Retina (tissue), 1 donor: ENCODE data around the gene NEXMIF.
"Not testable (repeated sequence)": the region's sequence is repeated elsewhere in the genome, so short reads cannot be mapped to it uniquely, and the experiment has no call there.

Source experiments
- DNase-seq: peaks from one replicate; pipeline ENCODE4 v3.0.0-alpha.2; 2016

Gene NEXMIF

DNA sequence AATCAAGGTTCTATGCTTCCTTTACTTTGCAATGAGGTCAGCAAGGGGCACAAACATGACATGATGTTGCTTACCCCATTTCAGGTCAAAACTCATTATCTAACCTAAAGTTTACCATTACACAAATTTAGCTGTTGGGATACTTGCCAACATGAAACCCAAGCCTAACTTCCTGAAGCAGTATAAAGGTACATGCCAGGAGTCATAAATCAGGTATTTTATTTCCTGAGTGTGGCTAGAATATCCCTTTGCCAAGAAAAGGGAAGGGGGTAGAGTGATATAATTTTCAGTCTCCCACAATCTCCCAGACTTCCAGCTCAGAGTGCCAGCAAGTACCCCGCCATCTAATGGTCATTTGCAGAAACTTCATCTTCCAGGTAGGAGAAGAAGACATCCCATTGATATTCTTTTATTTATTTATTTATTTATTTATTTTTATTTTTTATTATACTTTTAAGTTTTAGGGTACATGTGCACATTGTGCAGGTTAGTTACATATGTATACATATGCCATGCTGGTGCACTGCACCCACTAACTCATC is 136.6 kb downstream of the NEXMIF start:
- no peak for DNase-seq

- no peak for DNase-seq
Measured at GRCh38 chrX:74784629-74785028, 140.6 kb downstream of the NEXMIF start.

DNA sequence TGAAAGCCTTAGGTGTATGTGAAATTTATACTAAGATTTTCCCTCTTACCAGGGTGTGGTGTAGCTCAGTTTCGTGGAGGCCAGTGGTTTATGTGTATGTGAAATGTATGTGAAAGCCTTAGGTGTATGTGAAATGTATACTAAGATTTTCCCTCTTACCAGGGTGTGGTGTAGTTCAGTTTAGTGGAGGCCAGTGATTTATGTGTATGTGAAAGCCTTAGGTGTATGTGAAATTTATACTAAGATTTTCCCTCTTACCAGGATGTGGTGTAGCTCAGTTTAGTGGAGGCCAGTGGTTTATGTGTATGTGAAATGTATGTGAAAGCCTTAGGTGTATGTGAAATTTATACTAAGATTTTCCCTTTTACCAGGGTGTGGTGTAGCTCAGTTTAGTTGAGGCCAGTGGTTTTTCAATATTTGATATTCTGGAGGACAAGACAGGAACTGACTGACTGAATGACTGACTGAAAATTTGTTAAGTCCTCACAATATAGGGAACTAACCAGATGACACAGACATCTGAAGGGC is 143.7 kb downstream of the NEXMIF start:
- DNase-seq = no peak

GRCh38 chrX:74779175-74779574 is 146.1 kb downstream of the NEXMIF start:
- no peak for DNase-seq

- DNase-seq = no peak
Measured at GRCh38 chrX:74774988-74775387, 150.3 kb downstream of the NEXMIF start.

- DNase-seq = no peak
Measured at GRCh38 chrX:74736450-74736849, 188.8 kb downstream of the NEXMIF start.

- no peak for DNase-seq
Measured at GRCh38 chrX:74705269-74705668, 220.0 kb downstream of the NEXMIF start.

DNA sequence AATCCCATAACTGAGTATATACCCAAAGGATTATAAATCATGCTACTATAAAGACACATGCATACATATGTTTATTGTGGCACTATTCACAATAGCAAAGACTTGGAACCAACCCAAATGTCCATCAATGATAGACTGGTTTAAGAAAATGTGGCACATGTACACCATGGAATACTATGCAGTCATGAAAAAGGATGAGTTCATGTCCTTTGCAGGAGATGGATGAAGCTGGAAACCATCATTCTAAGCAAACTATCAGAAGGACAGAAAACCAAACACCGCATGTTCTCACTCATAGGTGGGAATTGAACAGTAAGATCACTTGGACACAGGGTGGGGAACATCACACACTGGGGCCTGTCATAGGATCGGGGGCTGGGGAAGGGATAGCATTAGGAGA is 223.9 kb downstream of the NEXMIF start:
- not testable (repeated sequence) for DNase-seq

GRCh38 chrX:74684466-74684865 is 240.8 kb downstream of the NEXMIF start:
- no peak for DNase-seq
